Stomach (tissue), 4 donors: ENCODE data around the gene JAG2.

ENCODE experiments used
- CTCF ChIP-seq, 7 experiments: fragments of 450-650 bp in 4 of 7; fragments of 200-600 bp in 3 of 7; sonication (generic) in 3 of 7; IDR thresholded peaks; one replicate each; pipeline ENCODE4 v1.5.1; 2016 to 2019; ENCODE audit warnings: antibody characterized with exemption in 7 of 7, control low read depth in 2 of 7, mild to moderate bottlenecking in 1 of 7
- POLR2AphosphoS5 ChIP-seq, 3 donors: sonication (generic); formaldehyde crosslinking; IDR thresholded peaks; one replicate each; pipeline ENCODE4 v1.6.1; 2016; ENCODE audit warnings: antibody characterized with exemption in 3 of 3

- no peak for TF ChIP-seq CTCF (IDR thresholded peaks at IDR 0.05)
- no peak for TF ChIP-seq POLR2AphosphoS5 (IDR thresholded peaks at IDR 0.05)
These were observed 1.8 kb downstream of the JAG2 start for GRCh38 chr14:105166571-105167302.
